Vagina (tissue), 2 donors: ENCODE data around the gene MTX3.

Experiments
- CTCF ChIP-seq, 3 experiments: fragments of 450-650 bp in 2 of 3; fragments of 200-600 bp in 1 of 3; sonication (generic) in 1 of 3; IDR thresholded peaks; one replicate each; pipeline ENCODE4 v1.5.1; 2017 to 2019; ENCODE audit warnings: antibody characterized with exemption in 3 of 3, mild to moderate bottlenecking in 2 of 3, moderate library complexity in 2 of 3
- POLR2A ChIP-seq, 2 donors: fragments of 450-650 bp; IDR thresholded peaks; one replicate each; pipeline ENCODE4 v1.6.1; 2017; ENCODE audit warnings: antibody characterized with exemption in 2 of 2, mild to moderate bottlenecking in 2 of 2, moderate library complexity in 2 of 2
- POLR2AphosphoS5 ChIP-seq, 2 donors: sonication (generic); formaldehyde crosslinking; IDR thresholded peaks; one replicate each; pipeline ENCODE4 v1.9.0; 2017; ENCODE audit warnings: antibody characterized with exemption in 2 of 2, mild to moderate bottlenecking in 2 of 2, low read depth in 1 of 2; ENCODE audit not compliant: insufficient read depth in 1 of 2

- TF ChIP-seq CTCF (IDR thresholded peaks at IDR 0.05) (no peak), POLR2A (IDR thresholded peaks at IDR 0.05) (no peak), POLR2AphosphoS5 (IDR thresholded peaks at IDR 0.05; ENCODE audit: insufficient read depth in 1 of 2, low read depth in 1 of 2) (no peak)
Observed at GRCh38 chr5:79936002-79936645, 54.9 kb downstream of the MTX3 start.
